HG03064 (cell line): ENCODE data around the gene WTAP.
"Not testable (repeated sequence)": the region's sequence is repeated elsewhere in the genome, so short reads cannot be mapped to it uniquely, and the experiment has no call there.

Source experiments
- ATAC-seq: cut with Tn5 transposase; IDR thresholded peaks from one replicate; pipeline ENCODE4 v1.9.1; 2021; ENCODE audit warnings: low read depth; ENCODE audit not compliant: unreplicated experiment

The WTAP gene

GRCh38 chr6:159726918-159727716 lies at the start of gene WTAP:
Gene WTAP (plus strand): TSS chr6:159727506. CDS start chr6:159736266, 8,760 bp downstream.
- peak; percentile 70 for ATAC-seq

DNA sequence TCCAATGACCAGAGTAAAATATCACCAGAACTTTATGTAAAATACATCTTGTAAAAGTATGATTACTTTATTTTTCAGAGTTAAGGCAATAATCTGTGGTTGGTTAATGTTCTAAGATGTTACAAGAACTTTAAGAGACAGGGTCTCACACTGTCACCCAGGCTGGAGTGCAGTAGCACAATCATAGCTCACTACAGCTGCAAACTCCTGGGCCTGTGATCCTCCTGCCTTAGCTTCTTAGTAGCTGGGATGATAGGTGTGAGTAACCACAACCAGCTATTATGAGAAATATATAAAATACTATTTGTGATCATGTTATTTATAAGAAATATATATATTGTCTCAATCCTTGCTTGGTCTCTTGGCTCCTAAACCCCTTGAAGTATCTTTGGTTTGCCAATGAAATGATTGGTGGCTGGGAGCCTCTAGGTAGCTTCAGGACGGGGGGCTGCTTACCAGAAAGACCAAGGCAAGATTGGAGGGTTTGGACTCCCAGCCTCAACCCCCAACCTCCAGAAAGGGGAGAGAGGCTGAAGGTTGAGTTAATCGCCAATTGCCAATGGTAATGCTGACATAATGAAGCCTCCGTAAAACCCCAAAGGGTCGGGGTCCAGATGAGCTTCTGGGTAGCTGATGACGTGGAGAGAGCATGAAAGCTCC lies 49.7 kb upstream of the WTAP start:
- no peak for ATAC-seq

DNA sequence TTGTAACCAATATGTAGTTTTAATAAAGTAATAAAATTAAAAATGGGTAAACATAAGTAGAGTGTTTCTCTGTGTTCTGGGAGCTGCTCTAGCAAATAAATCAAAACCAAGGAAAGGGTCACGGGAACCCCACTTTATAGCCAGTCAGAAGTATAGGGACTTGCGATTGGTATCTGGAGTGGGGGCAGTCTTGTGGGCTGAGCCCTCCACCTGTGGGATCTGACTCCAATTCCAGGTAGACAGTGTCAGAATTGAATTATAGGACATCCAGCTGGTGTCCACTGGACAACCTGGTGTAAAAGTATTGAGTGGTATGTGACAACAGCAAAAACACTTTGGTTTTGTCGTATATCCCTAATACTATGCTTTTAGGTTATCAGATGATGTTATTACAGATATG lies 48.7 kb upstream of the WTAP start:
- no peak for ATAC-seq

DNA sequence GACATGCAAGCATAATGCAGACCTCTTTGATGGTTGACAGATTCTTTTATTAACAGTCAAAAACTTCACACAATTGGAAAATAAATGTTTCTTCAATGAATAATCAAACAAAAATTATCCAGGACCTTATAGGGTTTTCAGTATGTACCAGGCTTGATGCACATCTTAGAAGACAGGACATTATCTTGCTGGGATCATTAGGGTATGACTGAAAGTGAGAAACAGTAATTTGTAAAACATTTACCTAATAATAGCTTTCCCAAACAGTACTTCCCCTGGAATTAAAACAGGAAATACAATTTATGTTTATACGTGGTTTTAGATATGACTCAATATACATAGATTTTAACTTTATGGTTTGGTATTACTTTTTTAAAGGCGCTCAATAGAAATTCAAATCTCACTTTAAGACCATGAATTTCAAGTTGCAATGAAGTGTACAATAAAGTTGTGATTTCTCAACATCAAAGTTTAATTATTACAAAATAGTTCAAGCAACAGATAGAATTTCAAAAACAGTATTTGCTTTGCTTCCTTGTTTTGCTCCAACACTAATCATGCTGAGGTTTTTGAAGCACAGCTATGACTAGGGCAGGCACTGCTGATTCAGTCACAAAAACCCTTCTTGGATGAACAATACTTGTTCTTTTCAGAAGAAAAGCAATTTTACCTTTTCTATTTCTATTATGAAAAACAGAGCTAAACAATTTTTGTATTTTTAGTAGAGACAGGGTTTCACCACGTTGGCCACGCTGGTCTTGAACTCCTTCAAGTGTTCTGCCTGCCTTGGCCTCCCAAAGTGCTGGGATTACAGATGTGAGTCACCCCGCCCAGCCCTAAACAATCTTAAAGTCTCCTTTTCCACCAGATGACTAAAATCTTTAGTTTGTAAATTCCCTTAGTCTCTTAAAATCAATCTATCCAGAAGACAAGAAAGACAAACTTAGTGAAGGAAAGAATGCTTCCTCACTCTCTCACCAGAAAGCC lies 47.9 kb upstream of the WTAP start:
- no peak for ATAC-seq

GRCh38 chr6:159680104-159680503 lies 47.2 kb upstream of the WTAP start:
- no peak for ATAC-seq

DNA sequence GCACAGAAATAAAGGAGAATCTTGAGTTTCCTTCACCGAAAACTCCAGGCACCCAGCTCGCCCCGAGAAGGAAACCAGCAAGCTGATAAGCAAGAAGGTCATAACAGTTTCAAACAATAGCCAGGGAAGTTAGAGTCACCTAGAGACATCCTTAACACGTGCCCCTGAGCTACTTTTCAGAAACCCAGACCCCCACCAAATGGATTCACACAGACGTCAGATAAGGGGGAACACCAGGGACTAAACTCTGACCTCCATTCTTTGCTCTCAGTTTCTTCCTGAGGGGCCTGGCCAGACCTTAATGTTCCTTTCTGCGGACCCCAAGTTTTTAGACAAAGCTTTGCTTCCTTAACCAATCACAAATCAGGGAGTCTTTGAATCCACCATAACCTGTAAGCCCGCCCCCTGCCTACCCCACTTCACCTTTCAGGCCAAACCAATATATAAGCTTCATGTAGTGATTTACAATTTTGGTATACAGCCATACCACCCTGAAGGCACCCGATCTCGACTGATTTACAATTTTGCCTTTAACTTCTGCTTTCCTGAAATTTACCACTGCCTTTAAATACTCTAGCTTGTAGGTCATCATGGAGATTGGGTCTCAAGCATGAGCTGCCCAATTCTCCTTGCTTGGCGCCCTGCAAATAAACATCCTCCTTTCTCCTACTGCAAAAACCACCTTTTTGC lies 46.0 kb upstream of the WTAP start:
- no peak for ATAC-seq

- no peak for ATAC-seq
Observed at GRCh38 chr6:159682295-159682694, 45.0 kb upstream of the WTAP start.

DNA sequence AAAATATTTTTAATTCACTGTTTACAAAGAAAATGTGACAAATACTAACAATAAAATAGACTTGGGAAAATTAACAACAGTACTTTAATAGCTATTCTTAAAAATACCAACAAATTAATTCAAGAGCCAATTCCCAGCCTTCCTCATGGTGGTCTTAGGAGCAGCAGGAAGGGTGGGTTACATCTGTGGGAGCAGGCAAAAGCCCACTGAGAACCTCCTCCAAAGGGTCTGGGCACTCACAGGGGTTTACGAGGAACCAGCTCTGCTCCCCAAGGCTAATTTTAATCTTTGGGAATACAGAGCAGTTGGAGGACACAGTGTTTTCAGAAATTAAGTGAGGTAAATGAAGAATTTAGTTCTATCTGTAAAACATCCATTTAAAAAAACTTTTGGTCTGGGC lies 44.5 kb upstream of the WTAP start:
- no peak for ATAC-seq

GRCh38 chr6:159684013-159684304 lies 43.3 kb upstream of the WTAP start:
- no peak for ATAC-seq

DNA sequence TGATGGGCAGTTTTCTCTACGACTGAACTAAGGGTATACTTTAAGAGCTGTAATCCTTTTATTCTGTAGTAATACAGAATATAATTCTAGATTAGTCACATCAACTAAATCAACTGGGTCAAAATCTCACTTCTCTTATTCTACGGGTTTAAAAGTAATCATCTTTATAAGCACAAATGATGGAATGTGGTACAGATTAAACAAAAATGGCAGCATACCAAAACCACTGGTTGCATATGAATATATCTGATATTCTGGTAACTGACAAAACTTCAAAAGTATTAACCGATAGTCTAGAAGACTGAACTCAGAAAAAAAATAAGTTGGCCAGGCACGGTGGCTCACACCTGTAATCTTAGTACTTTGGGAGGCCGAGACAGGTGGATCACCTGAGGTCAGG lies 41.3 kb upstream of the WTAP start:
- ATAC-seq: no peak

- ATAC-seq: no peak
Observed at GRCh38 chr6:159686703-159687102, 40.6 kb upstream of the WTAP start.

GRCh38 chr6:159687341-159687740 lies 40.0 kb upstream of the WTAP start:
- ATAC-seq: no peak

- no peak for ATAC-seq
Observed at GRCh38 chr6:159688266-159688905, 38.9 kb upstream of the WTAP start.

DNA sequence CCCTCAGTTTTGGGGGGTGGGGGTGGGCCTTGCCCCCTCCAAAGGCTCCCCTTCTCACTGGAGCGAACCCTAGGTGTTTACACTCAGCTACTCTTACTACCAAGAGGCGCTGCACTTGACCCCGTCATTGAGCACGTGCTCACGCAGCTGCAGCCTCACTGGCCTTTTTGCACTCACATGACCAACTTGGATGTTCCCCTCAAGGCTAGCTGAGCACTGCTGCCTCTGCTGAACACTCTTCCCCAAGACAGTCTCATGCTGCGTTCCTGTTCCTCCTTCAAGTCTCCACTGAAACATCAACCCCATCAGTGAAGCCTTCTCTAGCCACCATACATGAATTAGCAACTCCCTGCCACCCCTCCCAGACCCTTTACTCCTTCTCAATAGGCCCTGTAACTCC lies 38.3 kb upstream of the WTAP start:
- ATAC-seq: no peak

DNA sequence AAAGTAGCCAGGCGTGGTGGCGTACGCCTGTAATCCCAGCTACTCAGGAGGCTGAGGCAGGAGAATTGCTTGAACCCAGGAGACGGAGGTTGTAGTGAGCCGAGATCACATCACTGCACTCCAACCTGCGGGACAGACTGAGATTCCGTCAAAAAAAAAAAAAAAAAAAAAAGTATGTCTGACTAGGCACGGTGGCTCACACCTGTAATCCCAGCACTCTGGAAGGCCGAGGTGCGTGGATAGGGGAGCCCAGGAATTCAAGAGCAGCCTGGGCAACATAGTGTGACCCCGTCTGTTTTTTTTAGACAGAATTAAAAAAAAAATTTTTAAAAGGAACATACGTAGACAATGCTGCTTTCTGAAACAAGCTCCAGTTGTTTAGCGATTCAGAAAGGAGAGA lies 37.2 kb upstream of the WTAP start:
- ATAC-seq: not testable (repeated sequence)

DNA sequence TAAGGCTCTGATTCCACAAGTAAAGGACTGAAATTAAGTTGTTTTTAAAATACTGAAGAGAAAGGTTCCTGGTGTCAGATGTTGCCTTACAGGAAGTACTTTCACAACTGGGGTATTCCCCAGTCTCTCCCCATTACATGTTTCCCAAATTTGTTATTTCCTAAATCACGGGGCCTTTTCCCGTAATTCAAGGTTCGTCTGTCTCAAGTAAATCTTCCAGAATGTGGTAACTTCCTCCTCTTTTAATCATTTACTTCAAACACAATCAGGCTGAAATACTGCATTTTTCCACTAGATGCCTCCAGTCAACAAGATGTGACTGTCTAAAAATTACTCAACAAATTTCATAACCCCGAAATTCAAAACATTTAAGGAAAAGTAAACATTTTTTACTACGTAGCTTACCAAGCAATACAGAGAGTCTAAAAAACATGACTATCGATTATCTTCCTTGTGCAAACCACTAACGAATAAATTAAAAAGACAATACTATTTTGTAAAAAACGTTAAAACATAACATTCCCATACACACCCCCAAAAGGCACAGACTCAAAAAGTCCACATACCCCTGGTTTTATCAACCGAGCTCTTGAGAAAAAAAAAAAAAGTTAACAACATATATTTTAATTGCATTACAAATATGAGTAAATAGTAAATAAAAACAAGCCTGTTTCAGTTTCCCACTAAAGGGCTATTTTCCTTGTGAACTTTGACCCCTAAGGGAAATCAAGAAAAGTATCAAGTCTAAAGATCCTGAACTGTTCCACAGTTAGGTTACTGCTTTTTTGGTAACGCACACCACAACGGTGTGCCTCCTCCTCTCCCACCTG lies 36.0 kb upstream of the WTAP start:
- ATAC-seq: no peak

GRCh38 chr6:159691963-159692287 lies 35.4 kb upstream of the WTAP start:
- ATAC-seq: no peak

DNA sequence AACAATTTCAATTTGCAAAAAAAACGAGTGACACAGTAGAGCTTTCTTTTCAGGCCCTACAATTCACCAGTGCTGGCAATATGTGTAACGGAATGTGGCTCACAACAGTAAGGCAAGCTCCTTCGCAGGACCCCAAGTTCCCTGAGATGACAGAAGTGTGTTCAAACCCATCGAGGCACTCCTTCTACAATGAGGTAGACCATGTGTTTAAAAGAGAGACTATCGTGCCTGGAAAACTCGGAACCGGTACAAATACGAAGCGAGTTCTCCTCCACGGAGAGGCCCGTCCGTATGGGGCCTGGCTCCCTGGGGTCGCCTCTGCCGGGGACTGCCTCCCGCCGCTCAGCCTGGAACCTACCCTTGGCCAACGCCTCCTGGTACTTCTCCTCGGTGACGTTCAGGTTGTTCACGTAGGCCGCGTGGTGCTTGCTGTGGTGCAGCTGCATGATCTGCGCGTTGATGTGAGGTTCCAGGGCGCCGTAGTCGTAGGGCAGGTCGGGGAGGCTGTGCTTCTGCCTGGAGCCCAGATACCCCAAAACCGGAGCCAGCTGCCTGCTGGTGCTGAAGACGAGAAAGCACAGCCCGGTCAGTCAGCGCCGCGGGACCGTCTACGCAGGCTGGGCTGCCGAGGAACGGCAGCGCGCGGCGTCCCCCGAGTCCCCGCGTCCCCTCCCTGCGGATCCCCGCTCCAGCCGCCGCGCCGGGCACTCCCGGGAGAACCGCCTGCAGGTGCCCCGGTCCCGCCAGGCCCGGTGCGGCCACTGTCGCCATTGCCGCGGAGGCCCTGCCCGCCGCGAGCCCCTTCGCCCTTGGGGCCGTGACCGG lies 34.8 kb upstream of the WTAP start:
- peak; percentile 32 for ATAC-seq
